CD4-positive, alpha-beta memory T cell (primary cell): ENCODE results near the gene ASAP3. TPM values are rescaled to one million over a fixed set of nuclear protein-coding genes. Genes with fewer than 3 reads are reported as not detected.

Experiments used
- CTCF ChIA-PET: fragments of 350-600 bp; sonication (Branson Sonifier 250); formaldehyde crosslinking; loops from one replicate; lab custom pipeline; 2021; ENCODE audit warnings: inconsistent platforms; ENCODE audit not compliant: partially characterized antibody; lab: Charles Lee
- POLR2A ChIA-PET: fragments of 350-600 bp; sonication (Branson Sonifier 250); formaldehyde crosslinking; loops from one replicate; lab custom pipeline; 2021; ENCODE audit not compliant: partially characterized antibody; lab: Charles Lee
- DNase-seq, 5 donors: peaks; one replicate each; pipeline versions ENCODE4 v3.0.0 to v3.0.0-alpha.2; 2020 to 2022; ENCODE audit warnings: mixed read lengths in 1 of 5
- H3K27ac ChIP-seq: one replicate; pipeline ENCODE4 v1.7.0; 2013; ENCODE audit warnings: low read depth, low read length
- H3K27me3 ChIP-seq: 2 replicates; pipeline ENCODE4 v1.7.0; 2013; ENCODE audit warnings: mild to moderate bottlenecking, low read length, moderate library complexity; ENCODE audit not compliant: insufficient read depth
- H3K36me3 ChIP-seq: 2 replicates; pipeline ENCODE4 v1.7.0; 2013; ENCODE audit warnings: mild to moderate bottlenecking, low read length, moderate library complexity; ENCODE audit not compliant: insufficient read depth
- H3K4me1 ChIP-seq: 2 replicates; pipeline ENCODE4 v1.7.0; 2013; ENCODE audit warnings: mild to moderate bottlenecking, low read length, moderate library complexity; ENCODE audit not compliant: insufficient read depth
- H3K4me3 ChIP-seq, 2 donors: one replicate each; pipeline ENCODE4 v1.7.0; 2013; ENCODE audit warnings: low read length in 2 of 2, mild to moderate bottlenecking in 1 of 2
- H3K9me3 ChIP-seq, 2 donors: one replicate each; pipeline ENCODE4 v1.7.0; 2013; ENCODE audit warnings: low read length in 2 of 2, control low read depth in 1 of 2; ENCODE audit not compliant: control insufficient read depth in 1 of 2
- H3K27ac Mint-ChIP-seq, 7 donors: one replicate each; pipeline ENCODE4 v1.8.0; 2020 to 2021; ENCODE audit warnings: mixed read lengths in 7 of 7, mild to moderate bottlenecking in 6 of 7, inconsistent platforms in 3 of 7, moderate library complexity in 3 of 7
- H3K27me3 Mint-ChIP-seq, 2 donors: one replicate each; pipeline ENCODE4 v1.8.0; 2020 to 2021; ENCODE audit warnings: mixed read lengths in 2 of 2
- H3K36me3 Mint-ChIP-seq, 2 donors: one replicate each; pipeline ENCODE4 v1.8.0; 2020 to 2021; ENCODE audit warnings: mixed read lengths in 2 of 2, inconsistent platforms in 1 of 2, mild to moderate bottlenecking in 1 of 2
- H3K4me1 Mint-ChIP-seq, 4 donors: one replicate each; pipeline ENCODE4 v1.8.0; 2020 to 2021; ENCODE audit warnings: mixed read lengths in 4 of 4, mild to moderate bottlenecking in 1 of 4
- H3K4me3 Mint-ChIP-seq, 8 donors: one replicate each; pipeline ENCODE4 v1.8.0; 2020 to 2021; ENCODE audit warnings: mixed read lengths in 8 of 8, mild to moderate bottlenecking in 7 of 8, moderate library complexity in 6 of 8, inconsistent platforms in 3 of 8
- H3K9me3 Mint-ChIP-seq, 8 donors: one replicate each; pipeline ENCODE4 v1.8.0; 2020 to 2021; ENCODE audit warnings: mixed read lengths in 8 of 8, mild to moderate bottlenecking in 5 of 8, inconsistent platforms in 3 of 8, moderate library complexity in 1 of 8
- intact Hi-C: fragments of 100-400 bp; cut with micrococcal nuclease; formaldehyde crosslinking; loops from one replicate; pipeline ENCODE4 v1.15.1; 2023
- polyA plus RNA-seq, 2 donors: library from polyadenylated mRNA; unstranded; fragments of 300-500 nt; fragmentation: Illumina TruSeq; gene quantifications; one replicate each; pipeline ENCODE4 v1.2.3, GENCODE V29; 2021
- total RNA-seq, 2 experiments: library from RNA; stranded (reverse); gene quantifications; one replicate each; pipeline ENCODE4 v1.2.3, GENCODE V29; 2021

ASAP3 gene
- total and polyA plus RNA-seq, 4 experiments from 2014 or later: 0.73 to 1.4 (median 1.3) TPM

DNA sequence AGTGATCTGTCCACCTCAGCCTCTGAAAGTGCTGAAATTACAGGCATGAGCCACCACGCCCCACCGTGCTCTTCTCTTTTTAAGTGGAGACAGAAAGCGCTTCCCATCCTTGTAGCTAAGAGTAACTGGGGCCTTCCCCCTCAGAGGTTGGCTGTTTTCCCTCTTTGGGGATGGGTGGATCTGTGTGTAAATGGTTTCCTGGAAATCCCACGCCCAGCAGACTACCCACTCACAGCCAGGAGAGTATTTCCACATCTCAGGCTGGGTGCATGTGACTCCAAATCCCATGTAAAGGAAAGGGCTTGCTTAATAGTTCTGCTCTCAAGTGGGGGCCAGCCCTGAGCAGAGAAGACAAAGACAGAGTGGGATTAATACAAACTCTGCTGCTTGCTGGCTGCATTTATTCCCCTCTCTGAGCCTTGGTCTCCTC is 39.9 kb downstream of the ASAP3 start:
- Histone ChIP-seq H3K9me3 (no peaks in the 10 kb centered on the region), H3K4me1 (no peaks in the 10 kb centered on the region), H3K27ac (no peak overlapping the region), H3K4me3 (no peak overlapping the region), H3K36me3 (no peaks in the 10 kb centered on the region), H3K27me3 (no peaks in the 10 kb centered on the region)
- intact Hi-C loops: no loop called here
- POLR2A ChIA-PET: no interaction called here
- Mint-ChIP-seq H3K27ac (no peak overlapping the region), H3K9me3 (no peaks in the 10 kb centered on the region), H3K4me1 (no peaks in the 10 kb centered on the region), H3K27me3 (no peaks in the 10 kb centered on the region), H3K36me3 (no peaks in the 10 kb centered on the region), H3K4me3 (no peak overlapping the region)
- CTCF ChIA-PET: no interaction called here
- no peak for DNase-seq

DNA sequence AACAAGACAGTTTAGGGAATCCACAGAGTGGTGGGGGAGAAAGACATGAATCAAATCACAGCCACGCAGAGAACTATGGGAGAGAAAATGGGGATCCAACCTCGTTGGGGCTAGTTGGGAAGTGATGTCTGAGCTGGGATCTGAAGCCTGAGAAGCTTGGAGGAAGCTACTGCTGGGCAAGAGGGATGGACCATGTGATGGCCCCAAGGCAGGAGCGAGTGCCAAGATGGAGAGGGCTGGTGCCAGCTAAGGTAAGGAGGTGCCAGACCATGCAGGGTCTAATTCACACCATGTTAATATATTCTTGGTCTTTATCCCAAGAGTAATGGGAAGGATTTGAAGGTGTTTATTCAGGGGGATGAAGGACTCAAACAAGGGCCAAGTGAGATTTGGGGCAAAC is 41.2 kb downstream of the ASAP3 start:
- Mint-ChIP-seq H3K27ac (peak overlapping the region in 2 of 7 donors; percentile 3 to 42), H3K4me3 (no peak overlapping the region), H3K36me3 (no peaks in the 10 kb centered on the region), H3K27me3 (peaks cover 0 to 3% of the 10 kb centered on the region in 2 donors), H3K9me3 (no peaks in the 10 kb centered on the region), H3K4me1 (peaks cover 0 to 4% (median 0%) of the 10 kb centered on the region in 4 donors)
- Histone ChIP-seq H3K4me1 (no peaks in the 10 kb centered on the region), H3K27ac (no peak overlapping the region), H3K27me3 (no peaks in the 10 kb centered on the region), H3K9me3 (no peaks in the 10 kb centered on the region), H3K36me3 (no peaks in the 10 kb centered on the region), H3K4me3 (no peak overlapping the region)
- no peak for DNase-seq
- ChIA-PET POLR2A (no interaction called here), CTCF (no interaction called here)
- intact Hi-C loops: no loop called here

DNA sequence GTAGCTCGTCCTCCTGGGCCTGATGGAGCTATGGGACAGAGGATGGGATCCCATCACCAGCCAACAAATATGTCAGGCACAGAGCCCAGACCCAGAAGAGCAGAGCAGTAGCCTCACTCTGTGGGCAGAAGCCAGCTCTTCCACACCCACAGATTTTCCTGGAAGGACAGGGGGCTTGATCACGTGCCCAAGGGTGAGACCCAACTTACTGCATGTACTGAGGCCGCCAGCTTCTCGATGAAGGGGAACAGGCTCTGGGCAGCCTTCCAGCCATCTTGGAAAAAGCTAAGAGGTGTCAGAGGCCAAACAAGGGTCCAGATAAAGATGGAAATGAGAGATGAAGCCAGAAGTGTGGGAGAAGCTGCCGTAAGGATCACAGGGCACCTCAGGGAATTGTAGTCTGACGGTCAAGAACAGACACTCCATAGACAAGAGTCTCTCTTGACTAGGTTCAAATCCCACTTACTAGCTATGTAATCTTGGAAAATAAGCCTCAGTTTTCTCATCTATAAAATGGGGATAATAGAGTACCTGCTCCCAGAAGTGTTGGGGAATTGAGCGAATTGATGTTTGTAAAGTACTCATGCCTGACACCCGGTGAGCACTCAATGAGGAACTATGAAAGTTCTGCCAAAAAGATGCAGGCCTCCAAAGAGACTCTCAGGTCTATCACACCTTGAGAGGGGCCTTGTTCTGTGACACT is 42.4 kb downstream of the ASAP3 start:
- CTCF ChIA-PET: no interaction called here
- POLR2A ChIA-PET: no interaction called here

DNA sequence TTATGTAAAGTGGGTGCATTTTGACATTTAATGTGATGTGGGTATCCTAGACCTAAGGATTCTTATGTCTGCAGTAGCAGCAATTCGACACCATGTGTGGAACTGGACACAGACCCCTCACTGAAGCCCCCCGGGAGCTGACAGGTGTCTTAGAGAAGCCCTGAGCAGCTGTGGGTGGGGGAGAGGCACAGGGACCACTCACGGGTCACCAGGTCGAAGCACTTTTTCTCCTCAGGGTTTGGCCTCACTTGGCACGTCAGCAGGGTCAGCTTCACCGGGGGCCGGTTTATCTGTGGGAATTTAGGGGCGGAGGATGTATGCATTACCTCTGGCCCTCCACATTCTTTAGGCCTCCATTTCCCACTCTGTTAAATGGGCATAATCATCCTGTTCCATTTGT is 45.4 kb downstream of the ASAP3 start:
- no peaks in the 10 kb centered on the region for H3K4me1 ChIP-seq
- no peak overlapping the region for H3K27ac ChIP-seq
- Mint-ChIP-seq H3K4me3 (no peak overlapping the region), H3K9me3 (no peaks in the 10 kb centered on the region), H3K4me1 (peaks cover 0 to 6% (median 0%) of the 10 kb centered on the region in 4 donors), H3K36me3 (no peaks in the 10 kb centered on the region), H3K27ac (no peak overlapping the region), H3K27me3 (peaks cover 0 to 4% of the 10 kb centered on the region in 2 donors)
- no peaks in the 10 kb centered on the region for H3K36me3 ChIP-seq
- no peaks in the 10 kb centered on the region for H3K9me3 ChIP-seq
- H3K4me3 ChIP-seq: no peak overlapping the region
- POLR2A ChIA-PET: no interaction called here
- CTCF ChIA-PET: no interaction called here
- no peaks in the 10 kb centered on the region for H3K27me3 ChIP-seq
- intact Hi-C loops: no loop called here
- no peak for DNase-seq

More for the DNA sequence above, 42.4 kb downstream of the ASAP3 start:
- Mint-ChIP-seq H3K36me3 (no peaks in the 10 kb centered on the region), H3K4me1 (peaks cover 0 to 6% (median 0%) of the 10 kb centered on the region in 4 donors), H3K9me3 (no peaks in the 10 kb centered on the region), H3K27me3 (peaks cover 0 to 3% of the 10 kb centered on the region in 2 donors), H3K4me3 (no peak overlapping the region), H3K27ac (no peak overlapping the region)
- Histone ChIP-seq H3K27me3 (no peaks in the 10 kb centered on the region), H3K4me1 (no peaks in the 10 kb centered on the region), H3K36me3 (no peaks in the 10 kb centered on the region), H3K4me3 (no peak overlapping the region), H3K9me3 (no peaks in the 10 kb centered on the region), H3K27ac (no peak overlapping the region)
- intact Hi-C loops: no loop called here
- DNase-seq: no peak

DNA sequence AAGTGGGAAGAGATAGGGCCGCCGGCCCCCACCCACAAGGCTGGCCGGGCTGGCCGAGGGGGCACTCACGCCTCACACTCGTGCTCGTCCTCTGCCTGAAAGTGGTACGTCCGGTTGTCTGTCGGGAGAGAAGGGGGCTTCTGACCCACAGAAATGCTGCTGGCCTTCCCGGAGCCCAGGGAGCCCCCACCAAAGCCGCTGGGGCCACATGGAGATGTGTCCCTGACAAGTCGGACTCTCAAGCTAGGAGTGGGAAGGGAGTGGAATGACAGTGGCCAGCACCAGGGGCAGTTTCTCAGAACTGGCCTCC is 46.7 kb downstream of the ASAP3 start:
- no peak overlapping the region for H3K4me3 Mint-ChIP-seq
- no peak for DNase-seq
- no peaks in the 10 kb centered on the region for H3K36me3 Mint-ChIP-seq
- H3K27me3 ChIP-seq: no peaks in the 10 kb centered on the region
- H3K4me1 ChIP-seq: no peaks in the 10 kb centered on the region
- H3K27me3 Mint-ChIP-seq: peaks cover 0 to 4% of the 10 kb centered on the region in 2 donors
- H3K9me3 ChIP-seq: no peaks in the 10 kb centered on the region
- ChIA-PET CTCF (no interaction called here), POLR2A (no interaction called here)
- peaks cover 0 to 6% (median 0%) of the 10 kb centered on the region in 4 donors for H3K4me1 Mint-ChIP-seq
- no peak overlapping the region for H3K27ac ChIP-seq
- H3K4me3 ChIP-seq: no peak overlapping the region
- H3K9me3 Mint-ChIP-seq: no peaks in the 10 kb centered on the region
- H3K27ac Mint-ChIP-seq: no peak overlapping the region
- H3K36me3 ChIP-seq: no peaks in the 10 kb centered on the region
- intact Hi-C loops: no loop called here

DNA sequence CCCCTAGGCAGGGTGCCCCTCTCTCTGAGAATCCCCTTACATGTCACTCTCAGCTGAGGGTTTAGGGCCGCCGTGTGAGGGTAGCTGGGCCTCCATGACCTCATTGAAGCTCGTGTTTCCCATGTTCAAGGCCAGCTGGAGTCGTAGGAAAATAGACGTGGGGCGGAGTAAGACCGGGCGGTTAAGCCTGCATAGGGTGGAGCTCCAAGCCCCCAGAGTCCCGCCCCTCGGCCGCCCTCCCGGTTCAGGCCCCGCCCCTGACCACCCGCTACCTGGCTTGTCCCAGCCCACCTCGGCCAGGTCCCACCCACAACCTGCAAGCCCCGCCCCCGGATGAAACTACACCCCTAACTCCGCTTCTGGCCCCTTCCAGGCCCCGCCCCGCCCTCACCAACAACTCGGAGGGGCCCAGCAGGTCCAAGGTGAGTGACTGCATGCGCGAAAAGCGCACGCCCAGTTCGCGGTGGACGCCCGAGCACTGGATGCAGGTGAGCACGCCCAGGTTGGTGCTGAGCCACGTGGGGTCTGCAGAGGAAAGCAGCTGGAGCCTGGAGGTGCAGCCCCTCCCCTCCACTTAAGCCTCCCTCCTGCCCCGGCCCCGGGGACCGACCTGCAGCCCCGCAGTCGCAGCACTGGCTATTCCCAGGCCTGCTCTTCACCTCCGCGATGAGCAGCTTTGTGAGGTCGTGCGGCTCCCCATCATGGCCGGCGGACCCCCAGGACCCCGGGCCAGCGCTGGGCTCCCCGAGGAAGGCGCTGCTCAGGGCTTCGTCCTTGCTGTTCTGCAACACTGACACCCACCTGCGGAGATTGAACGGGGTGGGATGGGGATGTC is 47.2 kb downstream of the ASAP3 start:
- Histone ChIP-seq H3K4me3 (no peak overlapping the region), H3K27ac (no peak overlapping the region), H3K4me1 (no peaks in the 10 kb centered on the region), H3K27me3 (no peaks in the 10 kb centered on the region), H3K9me3 (no peaks in the 10 kb centered on the region), H3K36me3 (no peaks in the 10 kb centered on the region)
- Mint-ChIP-seq H3K36me3 (no peaks in the 10 kb centered on the region), H3K27me3 (peaks cover 0 to 4% of the 10 kb centered on the region in 2 donors), H3K4me1 (peaks cover 0 to 6% (median 0%) of the 10 kb centered on the region in 4 donors), H3K27ac (no peak overlapping the region), H3K9me3 (no peaks in the 10 kb centered on the region), H3K4me3 (peak overlapping the region in 3 of 8 donors; percentile 6 to 45 (median 17))
- DNase-seq: peak in 2 of 5 donors; percentile 11 to 18
- ChIA-PET POLR2A (no interaction called here), CTCF (no interaction called here)
- intact Hi-C loops: no loop called here

DNA sequence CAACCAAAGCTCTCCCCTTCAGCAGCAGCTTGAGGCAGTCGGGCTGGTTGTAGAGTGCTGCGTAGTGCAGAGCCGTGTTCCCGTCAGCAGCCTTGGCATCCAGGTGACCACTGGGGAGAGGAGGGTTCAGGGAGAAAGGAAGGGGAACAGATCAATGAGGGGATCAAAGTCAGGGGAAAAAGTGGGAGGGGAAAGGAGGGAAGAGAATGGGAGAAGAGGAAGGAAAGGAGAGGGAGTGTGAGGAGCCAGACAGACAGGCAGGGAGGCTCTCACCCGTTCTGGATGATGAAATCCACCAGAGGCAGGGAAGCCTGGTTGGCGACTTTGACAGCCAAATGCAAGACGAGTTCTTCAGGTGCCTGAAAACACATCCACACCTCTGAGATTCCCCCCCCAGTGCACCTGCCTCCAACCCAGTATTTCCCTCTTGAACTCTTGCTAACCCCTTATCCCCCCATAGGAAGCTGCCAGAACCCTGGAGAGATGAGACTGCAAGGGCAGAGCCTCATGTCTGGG is 49.7 kb downstream of the ASAP3 start:
- Mint-ChIP-seq H3K9me3 (no peaks in the 10 kb centered on the region), H3K4me1 (peaks cover 0 to 6% (median 0%) of the 10 kb centered on the region in 4 donors), H3K4me3 (no peak overlapping the region), H3K36me3 (no peaks in the 10 kb centered on the region), H3K27ac (no peak overlapping the region), H3K27me3 (peaks cover 0 to 4% of the 10 kb centered on the region in 2 donors)
- H3K36me3 ChIP-seq: no peaks in the 10 kb centered on the region
- POLR2A ChIA-PET: no interaction called here
- no peak for DNase-seq
- no peak overlapping the region for H3K27ac ChIP-seq
- CTCF ChIA-PET: no interaction called here
- H3K4me1 ChIP-seq: no peaks in the 10 kb centered on the region
- H3K4me3 ChIP-seq: no peak overlapping the region
- intact Hi-C loops: no loop called here
- H3K9me3 ChIP-seq: no peaks in the 10 kb centered on the region
- no peaks in the 10 kb centered on the region for H3K27me3 ChIP-seq
